H1 (cell line): ENCODE measurements around the gene SMIM1. TPM values are rescaled to one million over a fixed set of nuclear protein-coding genes. Genes with fewer than 3 reads are reported as not detected.

Experiments
- CTCF ChIA-PET: fragments of 300-600 bp; sonication (Branson Sonifier 250); formaldehyde crosslinking; loops from one replicate; lab custom pipeline; 2021; ENCODE audit not compliant: partially characterized antibody; lab: Charles Lee
- POLR2A ChIA-PET: fragments of 300-600 bp; sonication (Branson Sonifier 250); formaldehyde crosslinking; loops from one replicate; lab custom pipeline; 2021; ENCODE audit warnings: inconsistent platforms; ENCODE audit not compliant: partially characterized antibody; lab: Charles Lee
- DNase-seq, 2 experiments: peaks; one replicate each; pipeline versions ENCODE4 v3.0.0 to v3.0.0-alpha.2; 2010 to 2022; ENCODE audit warnings: low spot score in 2 of 2, low read depth in 1 of 2, mixed read lengths in 1 of 2
- FAIRE-seq: peaks from 2 replicates; lab custom pipeline; 2011; peaks lifted over from hg19 to GRCh38; lab: Jason Lieb, UNC
- H2AFZ ChIP-seq: 2 replicates; pipeline ENCODE4 v1.8.1; 2012; ENCODE audit warnings: low read length, inconsistent platforms
- H2AK5ac ChIP-seq: 2 replicates; pipeline ENCODE4 v1.6.1; 2013; ENCODE audit warnings: low read depth, low read length
- H2BK120ac ChIP-seq: replicated peaks from 2 replicates; pipeline ENCODE3; 2013; ENCODE audit warnings: low read depth, low read length, inconsistent platforms
- H2BK12ac ChIP-seq: 2 replicates; pipeline ENCODE4 v1.6.1; 2013; ENCODE audit warnings: low read depth, low read length
- H2BK15ac ChIP-seq: 2 replicates; pipeline ENCODE4 v1.6.1; 2013; ENCODE audit warnings: low read length
- H2BK20ac ChIP-seq: 2 replicates; pipeline ENCODE4 v1.6.1; 2013; ENCODE audit warnings: low read length
- H2BK5ac ChIP-seq: 2 replicates; pipeline ENCODE4 v1.6.1; 2013; ENCODE audit warnings: low read depth, low read length
- H3K14ac ChIP-seq: 2 replicates; pipeline ENCODE4 v1.6.1; 2013; ENCODE audit warnings: inconsistent platforms; ENCODE audit not compliant: insufficient read length
- H3K18ac ChIP-seq: 2 replicates; pipeline ENCODE4 v1.6.1; 2013; ENCODE audit warnings: low read length; ENCODE audit errors: extremely low read depth
- H3K23ac ChIP-seq: 2 replicates; pipeline ENCODE4 v1.6.1; 2013; ENCODE audit warnings: inconsistent platforms; ENCODE audit not compliant: insufficient read length
- H3K23me2 ChIP-seq: 2 replicates; pipeline ENCODE4 v1.6.1; 2013; ENCODE audit warnings: low read depth, low read length
- H3K27ac ChIP-seq: 2 replicates; pipeline ENCODE4 v1.6.1; 2011; ENCODE audit warnings: low read depth, low read length, inconsistent platforms
- H3K27me3 ChIP-seq, 4 experiments: replicated peaks in 1 of 4; 1 replicate in 1 of 4; 2 replicates in 3 of 4; pipeline versions ENCODE4 v1.6.1 to v1.8.1; 2011 to 2013; ENCODE audit warnings: low read length in 3 of 4, mild to moderate bottlenecking in 3 of 4, inconsistent platforms in 2 of 4, mixed read lengths in 2 of 4, moderate library complexity in 1 of 4; ENCODE audit not compliant: control insufficient read depth in 3 of 4, insufficient read depth in 3 of 4; ENCODE audit errors: extremely low read depth in 1 of 4
- H3K36me3 ChIP-seq, 4 experiments: 2 replicates each; pipeline versions ENCODE4 v1.6.1 to v1.8.1; 2011 to 2013; ENCODE audit warnings: mild to moderate bottlenecking in 4 of 4, low read length in 3 of 4, moderate library complexity in 2 of 4, control low read depth in 1 of 4, inconsistent platforms in 1 of 4; ENCODE audit not compliant: insufficient read depth in 4 of 4, control insufficient read depth in 2 of 4
- H3K4ac ChIP-seq: replicated peaks from 2 replicates; pipeline ENCODE3; 2013; ENCODE audit warnings: low read length, low read depth, mixed read lengths, inconsistent platforms; ENCODE audit not compliant: insufficient read length
- H3K4me1 ChIP-seq, 4 experiments: replicated peaks in 1 of 4; 1 replicate in 1 of 4; 2 replicates in 3 of 4; pipeline versions ENCODE4 v1.6.1 to v1.8.1; 2011 to 2013; ENCODE audit warnings: low read length in 3 of 4, inconsistent platforms in 2 of 4, mixed read lengths in 1 of 4; ENCODE audit not compliant: insufficient read depth in 4 of 4, control insufficient read depth in 3 of 4
- H3K4me2 ChIP-seq, 2 experiments: 2 replicates each; pipeline versions ENCODE4 v1.6.1 to v1.8.1; 2011 to 2013; ENCODE audit warnings: low read depth in 2 of 2, low read length in 2 of 2, control low read depth in 1 of 2, inconsistent platforms in 1 of 2, mild to moderate bottlenecking in 1 of 2; ENCODE audit not compliant: insufficient read depth in 1 of 2
- H3K4me3 ChIP-seq, 4 experiments: fragments of 200-600, 300-600 bp in 1 of 4; sonication (generic), shearing (Covaris generic), sonication (Bioruptor Twin) in 1 of 4; 2 replicates each; pipeline versions ENCODE4 v1.5.1 to v1.8.1; 2011 to 2016; ENCODE audit warnings: low read length in 4 of 4, low read depth in 3 of 4, control low read depth in 2 of 4, inconsistent platforms in 2 of 4, mild to moderate bottlenecking in 2 of 4, mixed read lengths in 1 of 4, moderate library complexity in 1 of 4; ENCODE audit not compliant: insufficient read depth in 2 of 4; ENCODE audit errors: extremely low read depth in 1 of 4
- H3K56ac ChIP-seq: replicated peaks from 2 replicates; pipeline ENCODE3; 2013; ENCODE audit warnings: low read depth, mild to moderate bottlenecking, mixed read lengths, low read length, inconsistent platforms; ENCODE audit not compliant: insufficient read length
- H3K79me1 ChIP-seq: 2 replicates; pipeline ENCODE4 v1.6.1; 2013; ENCODE audit warnings: low read depth, low read length, control low read depth
- H3K79me2 ChIP-seq, 2 experiments: 2 replicates each; pipeline versions ENCODE4 v1.6.1 to v1.8.1; 2012 to 2013; ENCODE audit warnings: low read length in 2 of 2, mild to moderate bottlenecking in 2 of 2, inconsistent platforms in 1 of 2; ENCODE audit not compliant: insufficient read depth in 2 of 2, control insufficient read depth in 1 of 2
- H3K9ac ChIP-seq, 4 experiments: replicated peaks in 1 of 4; 1 replicate in 1 of 4; 2 replicates in 3 of 4; pipeline versions ENCODE4 v1.6.1 to v1.8.1; 2011 to 2013; ENCODE audit warnings: low read depth in 3 of 4, low read length in 3 of 4, control low read depth in 2 of 4, mild to moderate bottlenecking in 2 of 4, moderate library complexity in 2 of 4, inconsistent platforms in 1 of 4; ENCODE audit errors: extremely low read depth in 1 of 4
- H3K9me3 ChIP-seq, 2 experiments: 2 replicates each; pipeline versions ENCODE4 v1.6.1 to v1.8.1; 2012 to 2013; ENCODE audit warnings: mild to moderate bottlenecking in 2 of 2, moderate library complexity in 2 of 2, control low read depth in 1 of 2, inconsistent platforms in 1 of 2, low read depth in 1 of 2, low read length in 1 of 2, mixed read lengths in 1 of 2; ENCODE audit not compliant: insufficient read depth in 2 of 2
- H4K20me1 ChIP-seq, 2 experiments: replicated peaks in 1 of 2; 2 replicates each; pipeline versions ENCODE3 to v1.8.1; 2011 to 2013; ENCODE audit warnings: inconsistent platforms in 2 of 2, low read length in 2 of 2, mild to moderate bottlenecking in 1 of 2; ENCODE audit not compliant: insufficient read depth in 2 of 2, control insufficient read depth in 1 of 2
- H4K5ac ChIP-seq: 2 replicates; pipeline ENCODE4 v1.6.1; 2013; ENCODE audit warnings: low read length, low read depth, mixed read lengths, inconsistent platforms; ENCODE audit not compliant: insufficient read length
- H4K8ac ChIP-seq: 2 replicates; pipeline ENCODE4 v1.8.0; 2013; ENCODE audit warnings: mild to moderate bottlenecking, moderate library complexity, low read length, inconsistent platforms; ENCODE audit not compliant: insufficient read depth; ENCODE audit errors: extremely low read depth
- H4K91ac ChIP-seq: replicated peaks from 2 replicates; pipeline ENCODE3; 2013; ENCODE audit warnings: low read length, mixed read lengths, inconsistent platforms; ENCODE audit not compliant: insufficient read length
- CBX8 ChIP-seq: fragments of 300-800, 300-1000 bp; sonication (generic); IDR thresholded peaks from 2 replicates; pipeline ENCODE4 v1.7.1; 2016; ENCODE audit warnings: low read depth, low read length, borderline replicate concordance
- KDM4A ChIP-seq: IDR thresholded peaks from one replicate; pipeline ENCODE4 v1.7.1; 2012; ENCODE audit warnings: low read depth, mild to moderate bottlenecking, moderate library complexity, low read length, inconsistent platforms; ENCODE audit not compliant: severe bottlenecking
- WGBS, 2 experiments: shearing (Covaris generic) in 1 of 2; methylation state at CpG; one replicate each; pipeline versions ENCODE4 v1.1.6 to v1.1.7; 2013 to 2015; ENCODE audit warnings: low lambda C conversion rate in 2 of 2, mixed read lengths in 2 of 2, inconsistent platforms in 1 of 2, low coverage in 1 of 2, missing lambda C conversion rate in 1 of 2; ENCODE audit not compliant: insufficient replicate concordance in 2 of 2, insufficient coverage in 1 of 2, insufficient read length in 1 of 2; ENCODE audit errors: extremely low coverage in 1 of 2, missing lambda C conversion rate in 1 of 2; 5-methylcytosine and 5-hydroxymethylcytosine counted together
- polyA plus RNA-seq, 7 experiments: library from polyadenylated mRNA; depleted of rRNA in 3 of 7; stranded (reverse) in 5 of 7; unstranded in 2 of 7; fragments of >200 nt in 5 of 7; fragments of 200-250 nt in 2 of 7; gene quantifications; 1 replicate in 5 of 7; 2 replicates in 1 of 7; 4 replicates in 1 of 7; pipeline versions ENCODE4 v1.2.1 to v1.2.3, GENCODE V29; 2011 to 2013; ENCODE audit warnings: missing spikeins in 2 of 7, mixed read lengths in 2 of 7
- total RNA-seq: library from RNA; stranded (reverse); fragmentation: NEBNext Ultra II Directional; extraction: Animal tissue kit (Norgen Biotek cat#: 25700); gene quantifications from 2 replicates; pipeline ENCODE4 v1.2.1, GENCODE V29; 2021

Gene SMIM1
- total and polyA plus RNA-seq, 2 of the 8 experiments (the other 6 are each of a cell fraction or from before 2014, with no cell fraction given): 7.7 to 9.7 TPM

GRCh38 chr1:3744646-3745045 lies 27.9 kb upstream of the SMIM1 start:
- no peak overlapping the region for H3K27ac ChIP-seq
- WGBS, 2 experiments: 88% methylated on average over 10 of the region's 10 CpGs; no CpG with 5 or more reads in 1 of the 2 experiments
- no peaks in the 10 kb centered on the region for H3K9me3 ChIP-seq
- no peak overlapping the region; the same call in 1 of the 2 replicates for H3K18ac ChIP-seq
- peaks cover 0 to 31% of the 10 kb centered on the region in 2 experiments; a peak in 3 of 4 replicates for H3K79me2 ChIP-seq
- no peak overlapping the region for H3K23ac ChIP-seq
- no peak overlapping the region for H2AFZ ChIP-seq
- H3K56ac ChIP-seq: no peak overlapping the region
- no peak overlapping the region; the same call in 1 of the 2 replicates for H4K8ac ChIP-seq
- TF ChIP-seq KDM4A: no peak
- no peak for TF ChIP-seq CBX8
- TF ChIP-seq, all 59 proteins: peak for 0
- H3K27me3 ChIP-seq: no peaks in the 10 kb centered on the region; a peak in 1 of 7 replicates
- no peak overlapping the region for H3K9ac ChIP-seq
- no peak overlapping the region for H4K91ac ChIP-seq
- no peak overlapping the region for H4K5ac ChIP-seq
- H2BK20ac ChIP-seq: no peak overlapping the region
- H2BK15ac ChIP-seq: no peak overlapping the region
- H3K36me3 ChIP-seq: peaks cover 10 to 37% (median 28%) of the 10 kb centered on the region in 4 experiments
- DNase-seq: no peak
- no peak overlapping the region for H2AK5ac ChIP-seq
- peak overlapping the region in 1 of 4 experiments; percentile 87; a peak in 3 of 8 replicates for H3K4me3 ChIP-seq
- CTCF ChIA-PET: interaction anchor here (0.7 to 3.1 kb wide), 5 partner anchors 14 to 254 kb away, joined by 3 to 8 read pairs (median 4); no protein-coding TSS in a partner anchor
- peaks cover 0 to 16% (median 13%) of the 10 kb centered on the region in 4 experiments; a peak in 6 of 7 replicates for H3K4me1 ChIP-seq
- peaks cover 23% of the 10 kb centered on the region for H3K79me1 ChIP-seq
- 0 out of 2 replicates have a peak overlapping the region, but pooled peaks have one; percentile 39 for H2BK12ac ChIP-seq
- FAIRE-seq: no peak
- peaks cover 8 to 41% of the 10 kb centered on the region in 2 experiments for H4K20me1 ChIP-seq
- H3K23me2 ChIP-seq: peaks cover 14% of the 10 kb centered on the region
- no peak overlapping the region for H2BK120ac ChIP-seq
- POLR2A ChIA-PET: interaction anchor here (2.1 to 2.6 kb wide), 2 partner anchors 9 to 11 kb away, joined by 7 to 12 read pairs; no protein-coding TSS in a partner anchor
- H3K14ac ChIP-seq: no peak overlapping the region
- H3K4ac ChIP-seq: no peak overlapping the region
- H3K4me2 ChIP-seq: peak overlapping the region; percentile 75 to 97; a peak in 2 of 4 replicates
- 0 out of 2 replicates have a peak overlapping the region, but pooled peaks have one; percentile 60 for H2BK5ac ChIP-seq
